Activated T-helper 1 cell treated with Interleukin-2 at 50 U/mL for 16 hours (primary cell): ENCODE measurements around the gene BANF2.
"Not testable (repeated sequence)": the region's sequence is repeated elsewhere in the genome, so short reads cannot be mapped to it uniquely, and the experiment has no call there.

Experiments used
- DNase-seq: peaks from one replicate; pipeline ENCODE4 v3.0.0-alpha.2; 2020; ENCODE audit warnings: low read depth

Gene BANF2

DNA sequence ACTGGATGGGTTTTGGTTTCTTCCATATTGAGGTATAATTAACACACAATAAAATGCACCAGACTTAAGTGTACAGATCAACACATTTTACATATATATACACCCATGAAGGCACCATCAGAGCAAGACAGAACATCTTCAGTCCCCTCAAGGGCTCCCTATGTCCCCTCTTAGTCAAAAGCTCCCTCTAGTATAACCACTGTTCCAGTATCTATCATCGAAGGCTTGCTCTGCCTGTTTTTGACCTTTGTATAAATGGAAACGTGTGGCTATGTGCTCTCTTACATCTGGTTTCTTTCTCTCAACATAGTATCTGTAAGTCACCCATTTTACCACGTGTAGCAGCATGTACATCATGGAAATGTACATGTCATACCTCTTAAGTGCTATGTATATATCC, 66.5 kb downstream of the BANF2 start:
- no peak for DNase-seq

DNA sequence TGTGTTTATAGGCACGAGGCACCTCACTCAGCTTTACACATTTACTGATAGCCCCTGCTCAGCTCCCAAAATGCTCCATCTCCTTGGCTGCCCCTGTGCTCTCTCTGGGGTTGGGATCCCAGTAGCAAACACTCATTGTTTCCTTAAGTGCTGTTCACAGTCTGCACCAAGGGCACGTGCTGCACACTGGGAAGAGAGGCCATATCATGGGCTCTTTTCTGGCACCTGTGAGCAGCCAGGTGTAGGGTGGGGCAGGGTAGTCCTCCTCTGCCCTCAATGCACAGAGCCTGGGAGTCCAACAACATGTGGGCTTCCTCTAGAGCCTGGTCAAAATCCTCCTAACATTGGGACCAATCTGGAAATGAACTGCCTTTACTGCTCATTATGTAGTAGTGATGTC, 67.9 kb downstream of the BANF2 start:
- DNase-seq = no peak

- DNase-seq = no peak
Observed at GRCh38 chr20:17768271-17768670, 68.5 kb downstream of the BANF2 start.

DNA sequence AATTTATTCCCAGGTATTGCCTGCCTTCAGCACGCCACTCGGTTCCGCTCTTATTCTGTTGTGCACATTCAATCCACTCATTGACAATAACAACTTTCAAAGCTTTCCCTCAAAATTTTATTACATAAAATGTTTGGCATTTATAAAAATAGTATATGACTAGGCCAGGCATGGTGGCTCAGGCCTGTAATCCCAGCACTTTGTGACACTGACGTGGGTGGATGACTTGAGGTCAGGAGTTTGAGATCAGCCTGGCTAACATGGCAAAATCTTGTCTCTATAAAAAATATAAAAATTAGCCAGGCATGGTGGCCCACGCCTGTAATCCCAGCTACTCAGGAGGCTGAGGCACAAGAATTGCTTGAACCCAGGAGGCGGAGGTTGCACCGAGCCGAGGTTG, 70.0 kb downstream of the BANF2 start:
- not testable (repeated sequence) for DNase-seq

DNA sequence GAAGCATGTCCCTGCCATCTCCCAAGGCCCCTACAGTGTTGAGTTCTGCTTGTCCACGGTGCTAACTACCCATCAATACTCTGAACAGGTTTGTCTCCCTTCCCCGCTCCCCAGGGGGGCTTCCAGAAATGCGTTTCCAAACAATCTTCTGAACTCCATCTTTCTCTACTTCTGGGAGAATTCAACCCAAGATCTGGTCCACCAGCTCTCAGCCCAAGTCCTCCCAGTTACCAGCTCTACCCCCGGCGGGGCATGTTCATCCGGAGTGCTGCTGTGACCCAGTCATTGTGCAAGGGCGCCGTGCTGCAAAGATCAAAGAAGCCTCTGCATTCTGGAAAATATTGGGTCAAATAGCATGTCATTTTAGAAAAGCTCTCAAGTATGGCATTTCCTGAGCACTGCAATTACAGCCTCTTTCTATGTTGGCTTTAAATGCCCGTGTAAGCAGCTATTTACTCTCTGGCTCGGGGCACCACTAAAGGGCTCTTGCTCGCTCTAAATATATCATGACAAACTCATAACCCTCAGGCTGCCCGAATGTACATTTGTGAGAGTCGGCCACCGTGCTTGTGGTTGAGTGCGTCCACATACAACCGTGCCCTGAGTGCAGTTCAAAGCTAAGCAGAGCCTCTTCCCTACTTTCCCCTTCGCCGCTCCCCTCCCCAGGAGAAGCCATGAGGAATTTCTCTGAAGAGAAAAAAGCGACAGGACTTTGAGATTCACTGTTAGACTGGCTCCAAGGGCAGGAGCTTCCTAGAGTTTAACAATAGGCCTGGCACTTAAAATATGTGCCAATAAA, 71.6 kb downstream of the BANF2 start:
- no peak for DNase-seq

GRCh38 chr20:17772005-17772343, 72.2 kb downstream of the BANF2 start:
- no peak for DNase-seq

DNA sequence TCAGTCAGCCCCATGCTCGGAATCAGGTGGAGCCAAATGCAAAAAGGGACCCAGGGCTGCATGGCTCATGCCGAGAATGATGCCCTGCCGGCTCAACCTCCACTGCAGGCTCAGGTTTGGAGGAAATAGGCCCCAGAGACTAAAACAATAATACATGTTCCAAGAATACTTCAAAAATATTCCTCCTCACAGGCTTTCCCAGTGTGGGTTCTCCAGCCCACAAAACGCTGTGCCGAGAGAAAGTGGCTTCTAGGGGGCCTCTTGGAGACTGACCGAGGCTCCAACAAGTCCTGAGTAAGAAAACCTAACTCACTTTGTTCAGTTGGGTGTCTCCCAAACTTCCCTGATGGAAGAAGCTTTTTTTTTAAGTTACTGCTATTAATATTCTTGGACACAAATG, 73.9 kb downstream of the BANF2 start:
- DNase-seq = no peak

DNA sequence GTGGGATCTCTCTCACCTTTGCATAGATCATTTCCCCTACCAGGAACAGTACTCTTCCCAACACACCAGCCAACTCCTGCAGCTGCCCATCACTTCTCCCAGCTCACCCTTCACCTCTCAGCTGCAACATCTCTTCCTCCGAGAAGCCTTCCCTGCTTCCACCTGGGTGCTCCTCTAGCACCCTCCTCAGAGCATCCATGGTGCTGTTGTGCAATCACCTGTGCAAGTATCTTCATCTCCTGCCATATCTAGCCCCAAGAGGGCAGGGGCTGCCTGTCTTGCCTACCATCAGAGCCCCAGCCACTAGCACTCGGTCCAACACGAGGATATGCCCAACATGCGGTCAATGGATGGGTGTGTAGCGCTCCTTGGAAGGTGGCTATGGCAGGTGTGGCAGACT, 75.8 kb downstream of the BANF2 start:
- no peak for DNase-seq

- no peak for DNase-seq
Observed at GRCh38 chr20:17776551-17776950, 76.8 kb downstream of the BANF2 start.

GRCh38 chr20:17779011-17779410, 79.2 kb downstream of the BANF2 start:
- DNase-seq = not testable (repeated sequence)

DNA sequence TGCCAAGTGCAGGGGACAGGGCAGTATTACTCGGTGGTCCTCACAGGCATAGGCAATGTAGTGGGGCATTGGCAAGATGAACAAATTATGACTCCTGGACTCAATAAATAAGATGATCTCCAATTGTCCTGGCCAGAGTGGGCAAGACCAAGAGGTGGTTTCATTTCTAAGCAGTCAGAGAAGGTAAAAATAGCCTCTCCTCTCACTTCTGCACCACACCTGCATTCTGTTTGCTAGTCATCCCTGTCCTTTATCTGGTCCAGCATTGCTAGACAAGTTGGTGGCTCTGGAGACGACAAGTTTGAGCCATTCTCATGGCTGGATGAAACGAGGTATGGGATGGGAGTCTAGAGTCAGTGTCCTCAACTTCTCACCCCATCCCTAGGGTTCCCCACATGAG, 83.0 kb downstream of the BANF2 start:
- no peak for DNase-seq

DNA sequence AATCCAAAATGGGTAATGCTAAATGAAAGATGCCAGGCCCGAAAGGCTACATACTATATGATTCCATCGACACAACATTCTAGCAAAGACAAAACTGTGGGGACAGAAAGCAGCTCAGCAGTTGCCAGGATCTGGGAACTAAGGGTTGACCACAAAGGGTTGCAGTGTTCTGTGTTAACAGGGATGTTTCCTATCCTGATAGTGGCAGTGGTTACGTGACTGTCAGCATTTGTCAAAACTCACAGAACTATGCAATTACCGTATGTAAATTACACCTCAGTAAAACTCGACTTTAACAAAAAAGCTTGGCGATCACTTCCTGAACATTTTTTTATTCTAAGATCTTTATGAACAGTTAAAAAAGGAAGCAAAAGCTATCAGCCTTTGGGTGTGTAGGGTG, 83.9 kb downstream of the BANF2 start:
- DNase-seq = no peak

DNA sequence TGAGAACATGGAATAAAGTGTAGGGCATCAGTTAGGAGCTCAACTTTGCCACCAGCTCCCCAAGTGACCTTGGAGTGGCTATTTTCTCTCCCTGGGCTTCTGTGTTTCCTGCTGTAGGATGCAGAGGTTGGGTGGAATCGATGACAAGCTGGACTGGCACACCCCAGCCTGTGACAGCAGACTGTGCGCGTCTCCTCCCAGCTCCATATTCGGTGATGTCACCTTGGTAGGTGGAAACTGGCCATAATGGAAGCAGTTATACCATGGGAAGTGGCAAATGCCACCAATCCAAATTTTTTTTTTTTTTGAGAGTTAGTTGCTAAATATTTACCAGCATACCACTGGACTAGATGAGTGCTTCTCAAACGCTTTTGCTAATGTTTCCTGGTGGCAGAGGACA, 85.2 kb downstream of the BANF2 start:
- DNase-seq = no peak
